ENCODE data around the gene NSMF.
"Not testable (repeated sequence)": the region's sequence is repeated elsewhere in the genome, so short reads cannot be mapped to it uniquely, and the experiment has no call there.

NSMF gene

GRCh38 chr9:137411645-137412380 is 47.3 kb downstream of the NSMF start:
- Mint-ChIP-seq H3K9me3 (no peaks in the 10 kb centered on the region), H3K27ac (peak overlapping the region in 1 of 2 donors; percentile 63), H3K27me3 (peaks cover 7% of the 10 kb centered on the region), H3K4me1 (peaks cover 41% of the 10 kb centered on the region), H3K4me3 (peak overlapping the region; percentile 42 to 70)
- ATAC-seq, result peak; percentile 64
- peak; percentile 45 to 72 for DNase-seq

DNA sequence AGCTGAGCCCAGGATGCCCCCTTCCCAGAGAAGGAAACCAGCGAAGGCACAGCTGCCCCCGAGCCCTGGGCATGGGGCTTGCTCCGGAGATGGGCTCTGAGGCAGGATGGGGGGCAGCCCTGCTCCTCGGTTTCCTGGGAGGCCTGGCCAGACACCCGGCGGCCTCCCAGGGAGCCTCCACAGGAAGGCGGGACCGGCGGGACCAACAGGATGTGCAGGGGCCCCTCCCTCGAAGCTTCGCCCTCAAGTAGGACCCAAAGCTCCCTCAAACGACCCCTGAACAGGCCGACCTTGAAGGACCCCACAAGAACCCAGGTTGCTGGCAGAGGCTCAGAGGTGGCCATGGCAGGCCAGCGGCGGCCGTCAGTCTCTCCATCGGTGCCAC is 47.9 kb downstream of the NSMF start:
- H3K9me3 Mint-ChIP-seq, result no peaks in the 10 kb centered on the region
- peak; percentile 2 for ATAC-seq
- H3K4me3 Mint-ChIP-seq, result peak overlapping the region; percentile 42 to 70
- H3K4me1 Mint-ChIP-seq, result peaks cover 41% of the 10 kb centered on the region
- no peak overlapping the region for H3K27ac Mint-ChIP-seq
- DNase-seq, result no peak
- H3K27me3 Mint-ChIP-seq, result peaks cover 7% of the 10 kb centered on the region

DNA sequence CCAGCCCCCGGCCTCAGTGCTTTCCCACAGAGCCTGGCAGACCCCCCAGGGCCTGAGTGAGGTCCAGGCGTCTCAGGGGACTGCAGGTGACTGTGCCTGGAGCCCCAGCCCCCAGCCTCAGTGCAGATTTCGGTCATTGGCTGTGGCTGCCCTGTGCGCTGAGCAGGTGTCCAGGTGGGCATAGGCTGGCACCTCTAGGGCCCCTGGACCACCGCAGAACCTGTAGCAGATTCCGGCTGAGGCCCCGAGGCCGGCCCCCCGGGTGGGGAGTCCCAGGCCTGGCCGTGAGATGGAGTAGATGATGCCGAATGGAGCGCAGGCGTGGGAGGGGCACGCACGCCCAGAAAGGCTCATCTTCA is 48.3 kb downstream of the NSMF start:
- H3K27me3 Mint-ChIP-seq, result peaks cover 7% of the 10 kb centered on the region
- H3K27ac Mint-ChIP-seq, result no peak overlapping the region
- no peak for DNase-seq
- H3K4me3 Mint-ChIP-seq, result peak overlapping the region; percentile 42 to 70
- peaks cover 45% of the 10 kb centered on the region for H3K4me1 Mint-ChIP-seq
- ATAC-seq, result no peak
- H3K9me3 Mint-ChIP-seq, result no peaks in the 10 kb centered on the region

- not testable (repeated sequence) for H3K9me3 Mint-ChIP-seq, H3K27ac Mint-ChIP-seq, ATAC-seq, H3K27me3 Mint-ChIP-seq, DNase-seq
- Mint-ChIP-seq H3K4me3 (peak overlapping the region in 1 of 2 donors; percentile 70), H3K4me1 (peaks cover 50% of the 10 kb centered on the region)
Observed at GRCh38 chr9:137410236-137410890, 48.8 kb downstream of the NSMF start.

DNA sequence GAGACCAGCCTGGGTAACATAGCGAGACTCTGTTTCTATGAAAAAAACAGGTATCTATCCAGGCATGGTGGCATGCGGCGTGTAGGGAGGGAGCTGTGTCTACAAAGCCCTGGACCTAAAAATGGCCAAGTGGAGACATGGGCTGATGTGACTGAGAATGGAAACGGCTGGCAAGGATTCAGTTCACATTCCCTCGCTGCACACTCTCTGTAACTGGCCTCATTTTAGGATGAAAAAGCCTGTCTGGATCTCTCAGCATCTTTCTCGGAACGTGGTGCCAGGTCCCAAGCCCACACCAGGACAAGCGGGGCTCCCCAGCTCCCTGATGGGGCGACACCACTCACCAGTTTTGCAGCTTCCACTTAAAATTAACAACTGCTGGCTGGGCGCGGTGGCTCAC is 49.6 kb downstream of the NSMF start:
- H3K9me3 Mint-ChIP-seq, result no peaks in the 10 kb centered on the region
- ATAC-seq (no peak), DNase-seq (no peak)
- H3K4me1 Mint-ChIP-seq, result peaks cover 50% of the 10 kb centered on the region
- peaks cover 7% of the 10 kb centered on the region for H3K27me3 Mint-ChIP-seq
- no peak overlapping the region for H3K4me3 Mint-ChIP-seq
- H3K27ac Mint-ChIP-seq, result no peak overlapping the region

GRCh38 chr9:137408651-137409405 is 50.3 kb downstream of the NSMF start:
- Mint-ChIP-seq H3K4me3 (no peak overlapping the region), H3K27me3 (peaks cover 7% of the 10 kb centered on the region), H3K27ac (no peak overlapping the region), H3K4me1 (peaks cover 50% of the 10 kb centered on the region), H3K9me3 (no peaks in the 10 kb centered on the region)
- no peak for DNase-seq
- no peak for ATAC-seq

DNA sequence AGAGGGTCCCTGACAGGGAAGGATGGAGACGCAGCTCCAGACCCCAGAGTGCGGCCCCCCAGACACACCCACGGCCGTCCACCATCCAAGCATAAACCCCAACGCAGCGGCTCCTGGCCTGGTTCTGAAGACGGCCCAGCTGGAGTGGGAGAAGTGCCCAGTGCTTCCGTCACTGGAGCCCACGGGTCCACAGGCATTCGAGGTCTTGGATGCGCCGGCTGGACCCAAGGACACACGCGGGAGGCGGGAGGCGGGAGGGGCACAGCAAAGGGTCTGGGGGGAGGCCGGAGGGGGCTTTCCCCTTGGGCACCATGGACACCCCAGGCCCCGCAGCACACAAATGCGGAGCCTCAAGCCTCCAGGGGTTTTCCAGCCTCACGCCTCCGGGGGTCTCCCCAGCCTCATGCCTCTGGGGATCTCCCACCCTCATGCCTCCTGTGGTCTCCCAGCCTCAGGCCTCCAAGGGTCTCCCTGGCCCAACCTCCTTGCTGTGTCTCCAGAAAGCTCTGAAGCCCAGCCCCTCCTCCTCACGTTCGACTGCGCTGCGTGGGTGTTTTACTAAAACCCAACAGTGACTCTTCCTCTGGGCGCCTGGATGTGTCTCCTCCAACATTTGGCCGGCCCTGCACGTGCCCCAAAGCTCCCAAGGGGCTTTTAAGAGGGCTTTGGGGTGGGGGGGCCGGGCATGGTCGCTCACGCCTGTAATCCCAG is 51.4 kb downstream of the NSMF start:
- Mint-ChIP-seq H3K4me3 (peak overlapping the region in 1 of 2 donors; percentile 50), H3K27me3 (peaks cover 7% of the 10 kb centered on the region), H3K9me3 (no peaks in the 10 kb centered on the region), H3K27ac (no peak overlapping the region), H3K4me1 (peaks cover 48% of the 10 kb centered on the region)
- DNase-seq, result no peak
- no peak for ATAC-seq

- H3K4me3 Mint-ChIP-seq, result peak overlapping the region; percentile 42 to 50
- peaks cover 46% of the 10 kb centered on the region for H3K4me1 Mint-ChIP-seq
Observed at GRCh38 chr9:137406876-137407589, 52.1 kb downstream of the NSMF start.

DNA sequence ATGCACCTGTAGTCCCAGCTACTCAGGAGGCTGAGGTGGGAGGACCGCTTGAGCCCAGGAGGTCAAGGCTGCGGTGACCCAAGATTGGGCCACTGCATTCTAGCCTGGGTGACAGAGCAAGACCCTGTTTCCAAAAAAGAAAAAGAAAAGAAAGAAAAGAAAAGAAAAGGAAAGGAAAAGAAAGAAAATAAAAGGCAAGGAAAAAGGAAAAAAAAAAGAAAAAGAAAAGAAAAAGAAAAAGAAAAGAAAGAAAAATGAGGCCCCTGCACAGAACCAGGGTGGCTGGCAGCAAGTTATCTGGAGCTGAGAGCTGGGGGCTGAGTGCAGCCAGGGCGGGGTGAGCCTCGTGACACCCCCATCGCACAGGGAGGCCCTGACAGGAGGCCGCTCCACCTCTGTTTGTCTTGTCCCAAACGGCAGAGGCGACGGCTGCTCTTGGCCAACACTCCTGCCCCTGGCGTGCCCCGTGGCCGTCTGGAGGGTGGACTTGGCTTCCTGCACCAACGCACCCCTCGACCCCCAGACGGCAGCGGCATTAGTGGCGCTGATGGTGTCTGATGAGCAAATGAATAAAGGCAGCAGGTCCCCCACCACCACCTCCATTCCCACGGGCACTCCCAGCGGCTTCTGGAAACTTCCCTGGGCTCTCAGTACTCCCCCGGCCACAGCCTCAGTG is 52.9 kb downstream of the NSMF start:
- Mint-ChIP-seq H3K4me1 (peaks cover 39% of the 10 kb centered on the region), H3K9me3 (no peaks in the 10 kb centered on the region), H3K27me3 (peaks cover 7% of the 10 kb centered on the region), H3K27ac (peak overlapping the region in 1 of 2 donors; percentile 80), H3K4me3 (peak overlapping the region; percentile 42 to 61)
- DNase-seq (no peak), ATAC-seq (no peak)

More at GRCh38 chr9:137406876-137407589, 52.1 kb downstream of the NSMF start:
- ATAC-seq (peak; percentile 91), DNase-seq (peak; percentile 71 to 74)
- H3K9me3 Mint-ChIP-seq, result no peaks in the 10 kb centered on the region
- H3K27ac Mint-ChIP-seq, result no peak overlapping the region
- peaks cover 7% of the 10 kb centered on the region for H3K27me3 Mint-ChIP-seq

DNA sequence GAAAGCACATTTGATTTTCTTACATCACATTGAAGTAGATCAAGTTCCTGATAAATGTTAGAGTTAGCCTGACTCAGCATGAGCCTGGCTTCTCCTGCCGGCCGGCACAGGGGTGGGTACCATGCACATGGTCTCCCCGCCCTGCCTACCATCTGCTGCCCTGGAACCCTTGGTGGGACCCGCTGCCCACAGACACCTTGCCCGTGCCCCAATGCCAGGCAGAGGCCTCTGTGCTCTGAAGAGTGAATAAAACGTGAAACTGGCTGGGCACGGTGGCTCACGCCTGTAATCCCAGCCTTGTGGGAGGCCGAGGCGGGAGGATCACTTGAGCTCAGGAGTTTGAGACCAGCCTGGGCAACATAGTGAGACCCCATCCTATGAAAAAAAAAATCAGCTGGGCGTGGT is 53.5 kb downstream of the NSMF start:
- ATAC-seq (no peak), DNase-seq (no peak)
- peaks cover 33% of the 10 kb centered on the region for H3K4me1 Mint-ChIP-seq
- H3K27me3 Mint-ChIP-seq, result peaks cover 7% of the 10 kb centered on the region
- H3K4me3 Mint-ChIP-seq, result peak overlapping the region in 1 of 2 donors; percentile 61
- H3K9me3 Mint-ChIP-seq, result no peaks in the 10 kb centered on the region
- H3K27ac Mint-ChIP-seq, result no peak overlapping the region

DNA sequence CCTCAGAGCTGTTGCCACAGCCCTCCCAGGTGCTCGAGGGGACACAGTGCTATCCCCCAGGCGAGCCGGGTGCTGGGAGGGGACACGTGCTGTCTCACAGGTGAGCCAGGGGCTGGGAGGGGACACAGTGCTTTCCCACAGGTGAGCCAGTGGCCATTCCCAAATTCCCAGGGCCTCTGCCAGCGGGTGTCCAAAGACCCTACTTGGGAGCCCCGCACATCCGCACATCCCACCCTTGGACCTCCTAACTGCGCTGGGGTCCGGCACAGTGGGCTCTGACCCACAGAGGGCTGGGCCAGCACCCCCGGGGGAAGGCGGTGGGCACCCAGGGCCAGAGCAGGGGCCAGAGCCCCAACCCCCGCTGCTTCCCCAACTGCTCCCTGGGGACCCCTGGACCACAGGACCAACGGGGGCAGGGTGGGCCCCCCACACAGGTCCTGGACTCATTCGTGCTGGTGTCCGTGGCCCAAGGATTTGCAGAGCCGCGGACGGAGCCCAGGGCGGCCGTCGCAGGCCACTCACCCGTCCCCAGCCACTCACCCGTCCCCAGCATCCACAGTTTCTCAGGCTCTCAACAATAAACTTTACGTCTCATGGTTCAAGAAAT is 54.1 kb downstream of the NSMF start:
- H3K4me1 Mint-ChIP-seq, result peaks cover 28% of the 10 kb centered on the region
- peaks cover 7% of the 10 kb centered on the region for H3K27me3 Mint-ChIP-seq
- no peak overlapping the region for H3K4me3 Mint-ChIP-seq
- no peak overlapping the region for H3K27ac Mint-ChIP-seq
- H3K9me3 Mint-ChIP-seq, result no peaks in the 10 kb centered on the region
- no peak for DNase-seq
- no peak for ATAC-seq

DNA sequence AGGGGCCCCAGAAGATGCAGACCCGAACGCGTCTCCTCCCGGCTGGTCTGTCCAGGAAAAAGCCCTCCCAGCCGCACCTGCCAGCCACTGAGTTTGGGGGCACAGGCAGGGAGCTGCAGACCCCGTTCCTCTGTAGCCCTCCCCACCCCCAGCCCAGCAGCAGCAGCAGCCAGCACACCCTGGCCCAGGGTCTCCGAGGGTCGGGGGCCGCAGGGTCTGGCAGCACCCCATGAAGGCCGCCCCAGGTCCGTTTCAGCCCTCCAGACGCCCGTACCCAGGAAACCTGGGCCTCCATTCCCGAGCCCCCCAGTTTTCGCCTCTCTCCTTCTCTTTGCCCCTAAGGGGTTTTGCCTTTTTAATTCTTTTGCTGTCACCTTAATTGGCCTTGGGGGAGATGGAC is 55.9 kb downstream of the NSMF start:
- ATAC-seq, result no peak

GRCh38 chr9:137402746-137403145 is 56.4 kb downstream of the NSMF start:
- peaks cover 37% of the 10 kb centered on the region for H3K4me1 Mint-ChIP-seq
- no peak overlapping the region for H3K4me3 Mint-ChIP-seq
- ATAC-seq (no peak), DNase-seq (no peak)
- no peak overlapping the region for H3K27ac Mint-ChIP-seq
- H3K27me3 Mint-ChIP-seq, result peaks cover 4% of the 10 kb centered on the region
- H3K9me3 Mint-ChIP-seq, result no peaks in the 10 kb centered on the region

More for the DNA sequence above, 55.9 kb downstream of the NSMF start:
- Mint-ChIP-seq H3K4me3 (no peak overlapping the region), H3K4me1 (peaks cover 37% of the 10 kb centered on the region), H3K27ac (no peak overlapping the region), H3K9me3 (no peaks in the 10 kb centered on the region), H3K27me3 (peaks cover 7% of the 10 kb centered on the region)
- no peak for DNase-seq

All from stimulated activated naive CD8-positive, alpha-beta T cell treated with anti-CD3 and anti-CD28 coated beads, Interleukin-15, amount 100 ng/mL, for 72 hours (primary cell).